Endothelial cell of umbilical vein (primary cell): ENCODE data around the gene MAN2B1. TPM values are rescaled to one million over a fixed set of nuclear protein-coding genes. Genes with fewer than 3 reads are reported as not detected.

Experiments used
- BruUV-seq: library from RNA; stranded (reverse); fragments of 400-500 nt; replicated peaks from 2 replicates; lab custom pipeline; 2021; lab: Mats Ljungman, UMichigan
- CTCF ChIA-PET: fragments of 300-600, 350-600 bp; sonication (Branson Sonifier 250); formaldehyde crosslinking; loops from one replicate; lab custom pipeline; 2021; ENCODE audit warnings: antibody characterized with exemption, inconsistent platforms; lab: Charles Lee
- POLR2A ChIA-PET: fragments of 300-600, 350-600 bp; sonication (Branson Sonifier 250); formaldehyde crosslinking; loops from one replicate; lab custom pipeline; 2021; ENCODE audit warnings: antibody characterized with exemption, inconsistent platforms; lab: Charles Lee
- DNase-seq: peaks from one replicate; pipeline ENCODE4 v3.0.0-alpha.2; 2011; ENCODE audit warnings: low read depth, low spot score
- FAIRE-seq: peaks from 2 replicates; lab custom pipeline; 2011; peaks lifted over from hg19 to GRCh38; lab: Jason Lieb, UNC
- H2AFZ ChIP-seq: 2 replicates; pipeline ENCODE4 v1.6.0; 2012; ENCODE audit warnings: low read depth, low read length, control low read depth, inconsistent platforms
- H3K27ac ChIP-seq: 2 replicates; pipeline ENCODE4 v1.5.1; 2011; ENCODE audit warnings: low read depth, mild to moderate bottlenecking, control low read depth, low read length, moderate library complexity; ENCODE audit not compliant: insufficient read depth
- H3K27me3 ChIP-seq, 2 experiments: 2 replicates each; pipeline versions ENCODE4 v1.6.0 to v1.6.1; 2011; ENCODE audit warnings: low read length in 2 of 2, mixed read lengths in 1 of 2; ENCODE audit not compliant: control insufficient read depth in 2 of 2, insufficient read depth in 2 of 2
- H3K36me3 ChIP-seq, 2 experiments: 2 replicates in 1 of 2; 3 replicates in 1 of 2; pipeline ENCODE4 v1.5.1; 2011; ENCODE audit warnings: low read length in 2 of 2, mild to moderate bottlenecking in 1 of 2, moderate library complexity in 1 of 2; ENCODE audit not compliant: control insufficient read depth in 2 of 2, insufficient read depth in 2 of 2; ENCODE audit errors: extremely low read depth in 1 of 2
- H3K4me1 ChIP-seq: 3 replicates; pipeline ENCODE4 v1.5.1; 2011; ENCODE audit warnings: mild to moderate bottlenecking, low read length; ENCODE audit not compliant: control insufficient read depth, insufficient read depth; ENCODE audit errors: extremely low read depth
- H3K4me2 ChIP-seq: 2 replicates; pipeline ENCODE4 v1.6.1; 2011; ENCODE audit warnings: low read length, control low read depth, mixed read lengths; ENCODE audit not compliant: insufficient read depth
- H3K4me3 ChIP-seq, 3 experiments: fragments of 200-600 bp in 1 of 3; sonication (generic), shearing (Covaris generic) in 1 of 3; replicated peaks in 1 of 3; 2 replicates each; pipeline ENCODE4 v1.5.1; 2011 to 2016; ENCODE audit warnings: control low read depth in 3 of 3, low read length in 3 of 3, mild to moderate bottlenecking in 2 of 3, inconsistent platforms in 1 of 3, low read depth in 1 of 3, moderate library complexity in 1 of 3; ENCODE audit not compliant: insufficient read depth in 1 of 3
- H3K79me2 ChIP-seq: 2 replicates; pipeline ENCODE4 v1.6.0; 2012; ENCODE audit warnings: low read length, inconsistent platforms; ENCODE audit not compliant: control insufficient read depth, insufficient read depth
- H3K9ac ChIP-seq: replicated peaks from 2 replicates; pipeline ENCODE3; 2011; ENCODE audit warnings: low read length, control low read depth; ENCODE audit not compliant: insufficient read depth; ENCODE audit errors: extremely low read depth
- H3K9me1 ChIP-seq: replicated peaks from 3 replicates; pipeline ENCODE4 v1.6.0; 2011; ENCODE audit warnings: mild to moderate bottlenecking, low read length; ENCODE audit not compliant: control insufficient read depth, insufficient read depth; ENCODE audit errors: extremely low read depth
- H3K9me3 ChIP-seq: replicated peaks from 2 replicates; pipeline ENCODE4 v1.5.1; 2012; ENCODE audit warnings: low read length, inconsistent platforms; ENCODE audit not compliant: control insufficient read depth, insufficient read depth
- H4K20me1 ChIP-seq: replicated peaks from 2 replicates; pipeline ENCODE3; 2011; ENCODE audit warnings: mild to moderate bottlenecking, low read length; ENCODE audit not compliant: control insufficient read depth, insufficient read depth; ENCODE audit errors: extremely low read depth
- CTCF ChIP-seq, 2 donors: IDR thresholded peaks; 1 replicate in 1 of 2; 2 replicates in 1 of 2; pipeline ENCODE4 v1.5.1; 2011; ENCODE audit warnings: low read length in 2 of 2, mild to moderate bottlenecking in 2 of 2, moderate library complexity in 2 of 2, control low read depth in 1 of 2, inconsistent platforms in 1 of 2, low read depth in 1 of 2; ENCODE audit not compliant: insufficient read depth in 1 of 2; ENCODE audit errors: extremely low read depth in 1 of 2
- EZH2 ChIP-seq: IDR thresholded peaks from 2 replicates; pipeline ENCODE4 v1.6.1; 2012; ENCODE audit warnings: borderline replicate concordance, low read depth, mild to moderate bottlenecking, moderate library complexity, low read length, inconsistent platforms; ENCODE audit not compliant: severe bottlenecking
- FOS ChIP-seq: IDR thresholded peaks from 2 replicates; pipeline ENCODE4 v1.6.1; 2011; ENCODE audit warnings: mild to moderate bottlenecking, low read length, moderate library complexity, borderline replicate concordance; ENCODE audit not compliant: insufficient read depth
- GATA2 ChIP-seq: IDR thresholded peaks from 2 replicates; pipeline ENCODE4 v1.7.0; 2011; ENCODE audit warnings: low read depth, mild to moderate bottlenecking, moderate library complexity, mixed read lengths, low read length; ENCODE audit not compliant: insufficient read length, insufficient read depth
- JUN ChIP-seq: IDR thresholded peaks from 2 replicates; pipeline ENCODE4 v1.6.1; 2011; ENCODE audit warnings: borderline replicate concordance, low read depth; ENCODE audit not compliant: insufficient read length, insufficient read depth
- MAX ChIP-seq: IDR thresholded peaks from 2 replicates; pipeline ENCODE4 v1.6.1; 2011; ENCODE audit not compliant: insufficient read depth, insufficient read length
- MYC ChIP-seq: IDR thresholded peaks from one replicate; pipeline ENCODE4 v1.6.1; 2011; ENCODE audit warnings: mild to moderate bottlenecking, low read depth, low read length
- POLR2A ChIP-seq: IDR thresholded peaks from 2 replicates; pipeline ENCODE4 v1.6.1; 2012; ENCODE audit warnings: low read depth, mild to moderate bottlenecking, control low read depth, low read length
- POLR2AphosphoS5 ChIP-seq: IDR thresholded peaks from 2 replicates; pipeline ENCODE4 v1.6.1; 2012; ENCODE audit warnings: low read depth, mild to moderate bottlenecking, control low read depth, low read length, moderate library complexity; ENCODE audit not compliant: insufficient read depth
- dilution Hi-C: fragments of 300-500 bp; cut with MboI; formaldehyde crosslinking; loops from one replicate; pipeline ENCODE4 v1.15.0; 2019; ENCODE audit warnings: low sequenced_read_pairs; ENCODE audit not compliant: extremely low pct_ligation_motif_present
- intact Hi-C: fragments of 100-400 bp; cut with micrococcal nuclease; formaldehyde crosslinking; loops from one replicate; pipeline ENCODE4 v1.10.0; 2022
- polyA plus RNA-seq, 4 experiments: library from polyadenylated mRNA; depleted of rRNA in 3 of 4; stranded (reverse) in 3 of 4; unstranded in 1 of 4; fragments of >200 nt; gene quantifications; 2 replicates each; pipeline versions ENCODE4 v1.2.1 to v1.2.3, GENCODE V29; 2011 to 2012; ENCODE audit warnings: missing spikeins in 1 of 4
- total RNA-seq: library from RNA; stranded (reverse); gene quantifications from 2 replicates; pipeline ENCODE4 v1.2.3, GENCODE V29; 2021

MAN2B1 gene
- total and polyA plus RNA-seq, 2 donors (not counting 3 experiments of a cell fraction or from before 2014, with no cell fraction given), result 64.4 to 76.8 TPM

GRCh38 chr19:12597594-12597993, 68.9 kb downstream of the MAN2B1 start:
- Histone ChIP-seq H3K36me3 (peaks cover 0 to 2% of the 10 kb centered on the region in 2 experiments), H3K9ac (no peak overlapping the region), H4K20me1 (no peaks in the 10 kb centered on the region), H3K4me1 (no peaks in the 10 kb centered on the region), H3K27me3 (no peaks in the 10 kb centered on the region), H3K4me2 (no peak overlapping the region), H3K9me3 (no peaks in the 10 kb centered on the region), H3K27ac (no peak overlapping the region), H3K79me2 (no peaks in the 10 kb centered on the region), H3K9me1 (no peaks in the 10 kb centered on the region), H3K4me3 (no peak overlapping the region), H2AFZ (no peak overlapping the region)
- FAIRE-seq (no peak), DNase-seq (no peak)
- BruUV-seq, result no TSS peak
- intact Hi-C loops, result no loop called here
- TF ChIP-seq POLR2A (no peak), GATA2 (no peak), FOS (no peak), MYC (no peak), EZH2 (no peak), CTCF (IDR thresholded peaks at IDR 0.05; ENCODE audit: extremely low read depth in 1 of 2, insufficient read depth in 1 of 2, low read depth in 1 of 2, low read length in 2 of 2) (no peak), POLR2AphosphoS5 (no peak), MAX (no peak), JUN (no peak)
- dilution Hi-C loops, result no loop called here
- ChIA-PET CTCF (interaction anchor here (1.3 kb wide), 1 partner anchor 42 kb away, joined by 3 read pairs; no protein-coding TSS in a partner anchor), POLR2A (no interaction called here)
